Ovary (tissue), 9 donors: Measurements from ENCODE around the gene PSG2. TPM values are rescaled to one million over a fixed set of nuclear protein-coding genes. Genes with fewer than 3 reads are reported as not detected.

Experiments used
- polyA plus RNA-seq, 2 donors: library from polyadenylated mRNA; stranded (reverse); fragments of 200-250 nt in 1 of 2; fragments of 350-450 nt in 1 of 2; fragmentation: Illumina TruSeq in 1 of 2; extraction: RNeasy Lipid Tissue Mini Kit (QIAGEN cat#74804) in 1 of 2; gene quantifications; one replicate each; pipeline ENCODE4 v1.2.3, GENCODE V29; 2013 to 2014
- total RNA-seq, 7 donors: library from RNA; depleted of rRNA in 2 of 7; stranded (reverse); fragments of >200 nt in 2 of 7; fragmentation: NEBNext Ultra II Directional in 3 of 7; extraction: Animal tissue kit (Norgen Biotek cat#: 25700) in 3 of 7; gene quantifications; one replicate each; pipeline versions ENCODE4 v1.1.0 to v1.2.4, GENCODE V29; 2016 to 2023
- donor health status: DM: no; HTN: no; CAD: no; lungs with moderate emphysema.
- donor health status: DM: no; HTN: no; CAD: no.
- donor health status: Bipolar disorder and iron deficiency.
- donor health status: DM: yes; HTN: yes; CAD: no.
- donor health status: DM: no; HTN: no; CAD: no.
- donor health status: DM: yes; HTN: yes; CAD: no.

Gene PSG2
- total and polyA plus RNA-seq, 9 donors = not detected

Other genes starting within 250 kb of the PSG2 start
- gene PSG1, start 203.0 kb downstream of the PSG2 start, total RNA-seq = not detected
- gene PSG1, start 203.0 kb downstream of the PSG2 start, polyA plus RNA-seq = under 1 TPM in 1 of 2 donors, not detected in 1; 0.27 TPM
- not detected for gene PSG6, start 164.8 kb downstream of the PSG2 start, total RNA-seq
- gene PSG6, start 164.8 kb downstream of the PSG2 start, polyA plus RNA-seq = not detected
- gene PSG7, start 145.5 kb downstream of the PSG2 start, total RNA-seq = not detected
- gene PSG7, start 145.5 kb downstream of the PSG2 start, polyA plus RNA-seq = under 1 TPM in 1 of 2 donors, not detected in 1; 0.13 TPM
- not detected for gene PSG11, start 56.2 kb downstream of the PSG2 start, total RNA-seq
- gene PSG11, start 56.2 kb downstream of the PSG2 start, polyA plus RNA-seq = not detected
- not detected for gene PSG5, start 103.8 kb upstream of the PSG2 start, total RNA-seq
- not detected for gene PSG5, start 103.8 kb upstream of the PSG2 start, polyA plus RNA-seq
- gene PSG4, start 122.9 kb upstream of the PSG2 start, total RNA-seq = not detected
- gene PSG4, start 122.9 kb upstream of the PSG2 start, polyA plus RNA-seq = not detected
- gene PSG9, start 186.8 kb upstream of the PSG2 start, total RNA-seq = not detected
- gene PSG9, start 186.8 kb upstream of the PSG2 start, polyA plus RNA-seq = not detected